ENCODE results near the gene GTPBP6.

Gene GTPBP6

DNA sequence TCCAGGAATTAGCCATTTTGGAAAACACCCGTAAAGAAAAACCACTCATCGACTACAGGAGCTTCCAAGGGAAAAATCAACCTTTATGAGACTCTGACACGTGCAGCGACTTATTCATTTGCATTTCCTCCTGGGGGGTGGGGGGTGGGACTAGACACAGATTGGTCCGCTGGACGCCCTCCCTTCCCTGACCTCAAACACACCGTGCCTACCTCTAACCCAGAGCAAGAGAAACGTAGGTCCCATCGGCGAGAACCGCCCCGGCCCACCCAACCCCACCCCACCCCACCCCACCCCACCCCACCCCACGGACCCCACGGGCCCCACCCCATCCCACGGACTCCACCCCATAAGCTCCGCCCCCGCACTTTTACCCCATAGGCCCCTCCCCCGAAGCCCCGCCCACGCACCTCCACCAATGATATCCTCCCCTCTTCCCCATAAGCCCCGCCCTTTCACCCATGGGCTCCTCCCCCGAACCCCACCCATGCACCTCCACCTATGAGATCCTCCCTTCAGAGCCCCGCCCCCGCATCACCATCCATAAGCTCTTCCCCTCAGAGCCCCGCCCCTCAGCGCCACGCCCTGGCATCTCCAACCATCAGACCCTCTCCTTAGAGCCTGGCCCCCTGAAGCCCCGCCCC is 1.1 kb downstream of the GTPBP6 start (continued):
- TF ChIP-seq ZNF8 (CRISPR knock-in tag; IDR thresholded peaks at IDR 0.05) (no peak), ESRRG (CRISPR knock-in tag; IDR thresholded peaks at IDR 0.05) (no peak), ARNTL (CRISPR knock-in tag; IDR thresholded peaks at IDR 0.05; ENCODE audit: borderline replicate concordance, low read depth) (no peak), OSR1 (CRISPR knock-in tag; IDR thresholded peaks at IDR 0.05) (no peak), ZFP30 (CRISPR knock-in tag; IDR thresholded peaks at IDR 0.05) (no peak)

DNA sequence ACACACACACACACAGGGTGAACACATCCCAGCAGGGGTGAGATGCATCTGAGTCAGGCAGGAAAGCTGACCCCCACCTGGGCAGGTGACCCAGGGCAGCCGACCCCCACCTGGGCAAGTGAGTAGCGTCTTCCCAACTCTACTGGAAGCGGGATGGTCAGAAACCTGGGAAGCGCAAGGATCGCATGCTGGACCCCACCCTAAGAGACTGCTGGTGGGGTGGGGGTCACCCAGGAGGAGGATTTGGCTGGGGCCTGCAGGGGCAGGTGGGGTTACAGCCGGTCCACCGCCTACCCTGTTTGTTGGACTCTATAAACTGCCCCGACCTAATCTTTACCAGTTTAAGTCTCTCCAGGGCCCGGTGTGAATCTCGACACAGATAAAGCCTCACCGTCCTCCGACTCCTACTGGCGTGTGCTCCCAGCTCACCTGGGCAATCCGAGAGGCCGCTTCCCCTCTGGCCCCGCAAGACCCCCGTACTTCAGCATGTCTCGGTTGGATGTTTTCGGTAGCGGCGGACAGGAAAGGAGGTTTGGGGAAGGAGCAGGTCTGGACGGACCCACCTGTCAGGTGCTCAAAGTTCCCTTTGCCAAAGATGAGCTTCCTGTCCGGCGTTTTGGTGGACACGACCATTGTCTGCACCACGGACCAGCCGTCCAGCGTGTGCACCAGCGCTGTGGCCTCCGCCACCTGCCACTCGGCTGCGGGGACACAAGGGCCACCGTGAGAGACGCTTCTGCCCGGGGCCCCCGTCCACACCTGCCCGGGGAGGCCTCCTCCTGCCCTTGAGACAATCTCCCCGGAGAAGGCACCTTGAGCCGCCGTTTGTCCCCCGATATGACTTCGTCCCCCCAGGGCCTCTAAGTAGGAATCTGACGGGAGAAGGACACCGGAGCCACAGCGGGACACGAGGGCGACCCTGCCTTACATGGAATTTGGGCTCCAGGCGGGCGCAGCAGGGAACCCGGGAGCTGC is 2.0 kb downstream of the GTPBP6 start:
- TF ChIP-seq RARB (CRISPR knock-in tag; IDR thresholded peaks at IDR 0.05): no peak
- TF ChIP-seq BACH2 (CRISPR knock-in tag; IDR thresholded peaks at IDR 0.05; ENCODE audit: borderline replicate concordance): no peak
- no peak for TF ChIP-seq ZC3H10 (CRISPR knock-in tag; IDR thresholded peaks at IDR 0.05)
- no peak for TF ChIP-seq ZNF565 (CRISPR knock-in tag; conservative IDR thresholded peaks at IDR 0.05; ENCODE audit: low read depth)
- TF ChIP-seq, protein P1, sequence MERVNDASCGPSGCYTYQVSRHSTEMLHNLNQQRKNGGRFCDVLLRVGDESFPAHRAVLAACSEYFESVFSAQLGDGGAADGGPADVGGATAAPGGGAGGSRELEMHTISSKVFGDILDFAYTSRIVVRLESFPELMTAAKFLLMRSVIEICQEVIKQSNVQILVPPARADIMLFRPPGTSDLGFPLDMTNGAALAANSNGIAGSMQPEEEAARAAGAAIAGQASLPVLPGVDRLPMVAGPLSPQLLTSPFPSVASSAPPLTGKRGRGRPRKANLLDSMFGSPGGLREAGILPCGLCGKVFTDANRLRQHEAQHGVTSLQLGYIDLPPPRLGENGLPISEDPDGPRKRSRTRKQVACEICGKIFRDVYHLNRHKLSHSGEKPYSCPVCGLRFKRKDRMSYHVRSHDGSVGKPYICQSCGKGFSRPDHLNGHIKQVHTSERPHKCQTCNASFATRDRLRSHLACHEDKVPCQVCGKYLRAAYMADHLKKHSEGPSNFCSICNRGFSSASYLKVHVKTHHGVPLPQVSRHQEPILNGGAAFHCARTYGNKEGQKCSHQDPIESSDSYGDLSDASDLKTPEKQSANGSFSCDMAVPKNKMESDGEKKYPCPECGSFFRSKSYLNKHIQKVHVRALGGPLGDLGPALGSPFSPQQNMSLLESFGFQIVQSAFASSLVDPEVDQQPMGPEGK (CRISPR knock-in tag; IDR thresholded peaks at IDR 0.05; ENCODE audit: borderline replicate concordance): no peak
- ATAC-seq: no peak

DNA sequence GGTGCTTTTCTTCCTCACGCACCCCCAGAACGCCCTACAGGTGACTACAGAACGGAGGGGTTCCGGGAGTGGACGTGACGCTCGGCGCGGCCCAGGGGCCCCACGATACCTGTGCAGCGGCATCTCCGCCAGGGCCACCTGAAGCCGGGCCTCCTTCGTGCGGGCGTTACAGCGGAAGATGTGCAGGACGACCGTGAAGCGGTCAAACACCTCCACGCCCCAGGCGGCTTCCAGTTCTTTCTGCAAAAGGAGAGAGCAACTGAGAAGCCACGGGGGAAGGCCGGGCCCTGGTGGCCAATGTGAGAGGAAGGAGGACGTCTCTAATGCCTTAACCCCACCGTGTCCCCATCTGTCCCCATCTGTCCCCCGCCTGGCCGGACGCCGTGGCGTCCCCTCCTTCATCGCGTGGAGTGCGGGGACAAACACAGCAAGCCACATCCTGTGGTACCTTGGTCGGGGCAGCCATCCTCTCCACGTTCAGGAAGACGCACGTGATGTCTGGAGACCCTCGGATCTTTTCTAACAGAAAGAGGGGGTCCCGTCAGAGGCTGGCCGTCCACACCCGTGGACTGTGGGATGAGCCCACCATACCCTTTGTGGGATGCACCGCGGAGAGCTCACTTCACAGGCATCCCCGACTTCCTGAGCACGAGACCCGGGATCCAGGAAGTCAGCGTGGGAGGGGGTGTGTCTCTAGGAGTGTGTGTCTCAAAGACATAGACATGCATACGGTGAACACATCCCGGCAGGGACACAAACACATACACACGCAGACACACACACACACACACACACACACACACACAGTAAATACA is 3.6 kb downstream of the GTPBP6 start:
- TF ChIP-seq RARB (CRISPR knock-in tag; IDR thresholded peaks at IDR 0.05) (no peak), ESRRG (CRISPR knock-in tag; IDR thresholded peaks at IDR 0.05) (no peak), ZNF8 (CRISPR knock-in tag; IDR thresholded peaks at IDR 0.05) (no peak), GLIS3 (CRISPR knock-in tag; IDR thresholded peaks at IDR 0.05) (no peak), ZC3H10 (CRISPR knock-in tag; IDR thresholded peaks at IDR 0.05) (no peak), ISL1 (CRISPR knock-in tag; IDR thresholded peaks at IDR 0.05) (no peak), ZFP3 (CRISPR knock-in tag; IDR thresholded peaks at IDR 0.05) (no peak), TOX (CRISPR knock-in tag; IDR thresholded peaks at IDR 0.05; ENCODE audit: borderline replicate concordance) (no peak), ZFP30 (CRISPR knock-in tag; IDR thresholded peaks at IDR 0.05) (no peak), OSR1 (CRISPR knock-in tag; IDR thresholded peaks at IDR 0.05) (no peak), ARNTL (CRISPR knock-in tag; IDR thresholded peaks at IDR 0.05; ENCODE audit: borderline replicate concordance, low read depth) (no peak), BACH2 (CRISPR knock-in tag; IDR thresholded peaks at IDR 0.05; ENCODE audit: borderline replicate concordance) (no peak), SNAI2 (CRISPR knock-in tag; IDR thresholded peaks at IDR 0.05) (no peak), PPARA (CRISPR knock-in tag; IDR thresholded peaks at IDR 0.05; ENCODE audit: borderline replicate concordance) (no peak), TCF4 (CRISPR knock-in tag; IDR thresholded peaks at IDR 0.05; ENCODE audit: borderline replicate concordance) (no peak)
- TF ChIP-seq, protein P2, sequence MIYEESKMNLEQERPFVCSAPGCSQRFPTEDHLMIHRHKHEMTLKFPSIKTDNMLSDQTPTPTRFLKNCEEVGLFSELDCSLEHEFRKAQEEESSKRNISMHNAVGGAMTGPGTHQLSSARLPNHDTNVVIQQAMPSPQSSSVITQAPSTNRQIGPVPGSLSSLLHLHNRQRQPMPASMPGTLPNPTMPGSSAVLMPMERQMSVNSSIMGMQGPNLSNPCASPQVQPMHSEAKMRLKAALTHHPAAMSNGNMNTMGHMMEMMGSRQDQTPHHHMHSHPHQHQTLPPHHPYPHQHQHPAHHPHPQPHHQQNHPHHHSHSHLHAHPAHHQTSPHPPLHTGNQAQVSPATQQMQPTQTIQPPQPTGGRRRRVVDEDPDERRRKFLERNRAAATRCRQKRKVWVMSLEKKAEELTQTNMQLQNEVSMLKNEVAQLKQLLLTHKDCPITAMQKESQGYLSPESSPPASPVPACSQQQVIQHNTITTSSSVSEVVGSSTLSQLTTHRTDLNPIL (CRISPR knock-in tag; IDR thresholded peaks at IDR 0.05; ENCODE audit: low read depth): no peak
- TF ChIP-seq, protein P3, sequence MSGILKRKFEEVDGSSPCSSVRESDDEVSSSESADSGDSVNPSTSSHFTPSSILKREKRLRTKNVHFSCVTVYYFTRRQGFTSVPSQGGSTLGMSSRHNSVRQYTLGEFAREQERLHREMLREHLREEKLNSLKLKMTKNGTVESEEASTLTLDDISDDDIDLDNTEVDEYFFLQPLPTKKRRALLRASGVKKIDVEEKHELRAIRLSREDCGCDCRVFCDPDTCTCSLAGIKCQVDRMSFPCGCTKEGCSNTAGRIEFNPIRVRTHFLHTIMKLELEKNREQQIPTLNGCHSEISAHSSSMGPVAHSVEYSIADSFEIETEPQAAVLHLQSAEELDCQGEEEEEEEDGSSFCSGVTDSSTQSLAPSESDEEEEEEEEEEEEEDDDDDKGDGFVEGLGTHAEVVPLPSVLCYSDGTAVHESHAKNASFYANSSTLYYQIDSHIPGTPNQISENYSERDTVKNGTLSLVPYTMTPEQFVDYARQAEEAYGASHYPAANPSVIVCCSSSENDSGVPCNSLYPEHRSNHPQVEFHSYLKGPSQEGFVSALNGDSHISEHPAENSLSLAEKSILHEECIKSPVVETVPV (CRISPR knock-in tag; IDR thresholded peaks at IDR 0.05): no peak
- TF ChIP-seq, protein P4, sequence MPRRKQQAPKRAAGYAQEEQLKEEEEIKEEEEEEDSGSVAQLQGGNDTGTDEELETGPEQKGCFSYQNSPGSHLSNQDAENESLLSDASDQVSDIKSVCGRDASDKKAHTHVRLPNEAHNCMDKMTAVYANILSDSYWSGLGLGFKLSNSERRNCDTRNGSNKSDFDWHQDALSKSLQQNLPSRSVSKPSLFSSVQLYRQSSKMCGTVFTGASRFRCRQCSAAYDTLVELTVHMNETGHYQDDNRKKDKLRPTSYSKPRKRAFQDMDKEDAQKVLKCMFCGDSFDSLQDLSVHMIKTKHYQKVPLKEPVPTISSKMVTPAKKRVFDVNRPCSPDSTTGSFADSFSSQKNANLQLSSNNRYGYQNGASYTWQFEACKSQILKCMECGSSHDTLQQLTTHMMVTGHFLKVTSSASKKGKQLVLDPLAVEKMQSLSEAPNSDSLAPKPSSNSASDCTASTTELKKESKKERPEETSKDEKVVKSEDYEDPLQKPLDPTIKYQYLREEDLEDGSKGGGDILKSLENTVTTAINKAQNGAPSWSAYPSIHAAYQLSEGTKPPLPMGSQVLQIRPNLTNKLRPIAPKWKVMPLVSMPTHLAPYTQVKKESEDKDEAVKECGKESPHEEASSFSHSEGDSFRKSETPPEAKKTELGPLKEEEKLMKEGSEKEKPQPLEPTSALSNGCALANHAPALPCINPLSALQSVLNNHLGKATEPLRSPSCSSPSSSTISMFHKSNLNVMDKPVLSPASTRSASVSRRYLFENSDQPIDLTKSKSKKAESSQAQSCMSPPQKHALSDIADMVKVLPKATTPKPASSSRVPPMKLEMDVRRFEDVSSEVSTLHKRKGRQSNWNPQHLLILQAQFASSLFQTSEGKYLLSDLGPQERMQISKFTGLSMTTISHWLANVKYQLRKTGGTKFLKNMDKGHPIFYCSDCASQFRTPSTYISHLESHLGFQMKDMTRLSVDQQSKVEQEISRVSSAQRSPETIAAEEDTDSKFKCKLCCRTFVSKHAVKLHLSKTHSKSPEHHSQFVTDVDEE (CRISPR knock-in tag; IDR thresholded peaks at IDR 0.05): no peak
- no peak for ATAC-seq

Data from SK-N-SH treated with all-trans-retinoic acid at 6 μM for 48 hours (cell line).